GM19099 (cell line): ENCODE measurements around the gene PROX2.

Experiments used
- POLR2A ChIP-seq: IDR thresholded peaks from 3 replicates; pipeline ENCODE4 v1.6.1; 2011; ENCODE audit warnings: low read depth; ENCODE audit not compliant: insufficient read length; ENCODE audit errors: extremely low read depth

PROX2 gene

GRCh38 chr14:74898083-74898482 is 22.1 kb upstream of the PROX2 start:
- TF ChIP-seq POLR2A: no peak

- TF ChIP-seq POLR2A: no peak
Measured at GRCh38 chr14:74897642-74898041, 21.7 kb upstream of the PROX2 start.

DNA sequence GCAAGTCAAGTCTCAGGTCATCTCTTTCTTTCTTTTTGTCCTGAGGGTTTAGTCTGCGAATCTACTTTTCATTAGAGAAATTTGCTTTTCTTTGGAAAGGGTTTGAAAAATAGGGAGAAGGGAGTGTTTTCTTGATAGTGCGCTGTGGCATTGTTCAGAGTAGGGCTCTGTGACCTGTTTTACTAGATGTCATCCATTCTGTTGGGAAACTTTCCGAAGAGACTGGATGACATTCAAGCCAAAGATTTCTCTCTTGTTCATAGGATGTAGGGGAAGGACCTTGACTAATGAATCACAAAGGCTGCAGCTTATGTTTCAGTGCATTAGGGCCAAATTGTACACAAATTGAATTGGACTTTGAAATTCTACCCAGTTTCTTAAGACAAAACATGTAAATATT is 20.5 kb upstream of the PROX2 start:
- no peak for TF ChIP-seq POLR2A

DNA sequence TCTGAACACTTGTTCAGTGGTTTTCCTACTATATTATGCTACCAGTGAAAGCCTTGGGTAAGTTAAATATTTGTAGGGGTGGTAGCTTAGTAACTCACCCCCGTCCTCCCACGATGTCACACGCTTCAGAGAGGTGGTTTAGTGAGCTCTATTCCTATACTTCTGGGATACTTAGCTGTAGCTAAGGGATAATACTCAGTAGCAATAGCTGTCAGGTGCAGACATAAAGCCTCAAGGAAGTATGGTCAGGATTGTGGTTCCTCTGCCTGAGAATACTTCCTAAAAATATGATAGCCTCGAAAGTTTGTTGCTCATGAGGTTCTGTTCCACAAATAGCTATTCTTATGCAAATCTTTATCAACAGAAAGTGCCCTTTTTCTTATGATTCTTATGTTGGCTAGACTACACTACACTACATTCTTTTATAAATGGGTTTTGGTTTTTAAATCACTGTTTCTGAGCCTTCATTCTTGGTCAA is 17.7 kb upstream of the PROX2 start:
- TF ChIP-seq POLR2A: no peak

GRCh38 chr14:74892745-74893144 is 16.8 kb upstream of the PROX2 start:
- no peak for TF ChIP-seq POLR2A

DNA sequence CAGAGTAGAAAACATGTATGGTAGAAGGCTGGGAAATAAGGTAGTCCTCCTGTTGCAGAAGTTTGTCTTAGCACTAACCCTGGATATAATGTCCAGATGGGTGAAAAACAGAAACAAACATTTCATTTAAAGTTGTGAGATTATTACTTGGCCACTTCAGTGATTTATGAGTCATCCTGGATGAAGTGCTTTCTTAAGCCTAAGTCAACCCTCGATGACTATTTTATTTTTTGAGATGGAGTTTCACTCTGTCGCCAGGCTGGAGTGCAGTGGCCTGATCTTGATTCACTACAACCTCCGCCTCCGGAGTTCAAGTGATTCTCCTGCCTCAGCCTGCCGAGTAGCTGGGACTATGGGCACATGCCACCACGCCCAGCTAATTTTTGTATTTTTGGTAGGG is 15.9 kb upstream of the PROX2 start:
- TF ChIP-seq POLR2A: no peak

- no peak for TF ChIP-seq POLR2A
Measured at GRCh38 chr14:74890262-74890661, 14.3 kb upstream of the PROX2 start.

- no peak for TF ChIP-seq POLR2A
Measured at GRCh38 chr14:74888164-74889158, 12.5 kb upstream of the PROX2 start.

DNA sequence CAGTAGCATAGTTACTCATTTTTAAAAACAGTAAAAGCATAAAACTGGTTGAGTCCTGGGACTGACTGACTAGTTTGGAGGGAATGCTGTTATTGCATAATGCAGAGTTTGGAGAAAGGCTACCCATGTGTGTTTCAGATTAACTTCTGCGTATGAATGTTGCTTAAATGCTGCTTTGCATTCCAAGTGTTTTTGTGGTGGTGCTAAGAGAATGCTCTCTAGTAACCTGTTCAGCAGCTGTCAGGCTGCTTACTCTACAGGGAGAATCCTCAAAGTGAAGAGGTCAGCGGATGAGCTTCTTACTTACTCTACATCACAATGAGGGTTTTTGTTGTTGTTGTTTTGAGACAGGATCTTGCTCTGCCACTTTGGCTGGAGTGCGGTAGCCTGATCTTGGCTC is 10.1 kb upstream of the PROX2 start:
- no peak for TF ChIP-seq POLR2A

- no peak for TF ChIP-seq POLR2A
Measured at GRCh38 chr14:74882103-74882920, 6.4 kb upstream of the PROX2 start.

DNA sequence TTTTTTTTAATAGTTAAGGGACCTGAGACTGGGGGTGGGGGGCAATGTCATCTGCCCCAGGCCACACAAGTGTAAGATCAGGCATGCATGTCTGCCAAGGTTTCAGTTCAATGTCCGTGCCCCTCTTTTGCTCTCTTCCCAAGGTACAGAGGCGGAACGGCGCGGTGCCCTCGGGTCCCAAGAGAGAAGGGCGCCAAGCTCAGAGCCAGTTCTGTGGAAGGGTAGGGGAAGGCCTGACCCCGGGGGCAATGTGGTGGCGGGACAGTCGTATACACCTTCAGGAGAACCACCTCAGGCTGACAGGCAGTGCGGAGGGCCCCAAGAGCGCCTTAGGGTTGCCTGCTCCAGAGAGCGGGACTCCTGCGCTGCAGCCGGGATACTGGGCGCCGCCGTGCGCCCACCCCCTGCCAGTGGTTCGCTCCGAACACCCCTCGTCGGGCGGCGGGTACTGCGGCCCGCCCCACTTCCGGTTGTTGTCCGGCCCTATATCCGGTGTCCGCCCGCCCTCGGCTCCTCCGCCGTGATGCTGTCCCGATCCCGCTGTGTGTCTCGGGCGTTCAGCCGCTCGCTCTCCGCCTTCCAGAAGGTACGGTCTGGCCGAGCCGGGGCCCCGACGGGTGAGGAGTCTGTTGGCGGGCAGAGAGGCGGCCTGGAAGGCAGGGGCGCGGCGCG is 5.6 kb upstream of the PROX2 start, which contains the start of gene DLST:
DLST (plus strand) TSS at position 486 of the 672 bp plus-strand sequence; CDS start at position 524, 38 bp downstream.
- peak; percentile 92 for TF ChIP-seq POLR2A

DNA sequence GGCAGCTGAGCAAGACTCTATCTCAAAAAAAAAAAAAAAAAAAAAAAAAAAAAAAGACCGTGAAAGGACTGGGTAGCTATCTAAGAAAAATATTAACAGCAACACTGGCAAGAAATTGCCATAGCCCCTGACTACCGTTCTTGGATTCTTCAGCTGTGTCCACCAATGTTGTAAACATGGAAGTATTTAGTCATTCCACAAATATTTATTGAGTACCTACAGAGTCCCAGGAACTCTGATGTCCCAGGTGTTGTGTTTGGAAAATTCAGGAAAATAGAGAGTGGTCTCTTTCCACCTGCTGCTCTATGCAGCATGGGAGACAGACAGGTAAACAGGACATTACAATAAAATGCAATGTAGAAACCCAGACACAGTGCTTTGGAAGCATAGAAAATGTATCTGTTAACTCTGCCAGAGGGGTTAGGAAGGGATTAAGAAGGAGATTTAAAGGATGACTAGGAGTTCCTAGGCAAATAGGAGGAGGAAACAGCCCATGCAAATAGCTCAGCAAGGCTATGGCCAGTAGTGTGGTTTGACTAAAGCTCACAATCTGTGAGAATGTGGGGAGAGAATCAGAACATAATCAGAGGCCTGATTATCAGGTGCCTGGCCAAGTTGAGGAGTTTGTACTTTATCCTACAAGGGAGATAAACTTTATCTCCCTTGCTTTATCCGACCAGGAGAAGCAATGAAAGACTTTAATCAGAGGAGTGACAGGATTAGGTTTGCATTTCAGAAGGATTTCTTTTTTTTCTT is 3.7 kb upstream of the PROX2 start:
- TF ChIP-seq POLR2A: no peak

DNA sequence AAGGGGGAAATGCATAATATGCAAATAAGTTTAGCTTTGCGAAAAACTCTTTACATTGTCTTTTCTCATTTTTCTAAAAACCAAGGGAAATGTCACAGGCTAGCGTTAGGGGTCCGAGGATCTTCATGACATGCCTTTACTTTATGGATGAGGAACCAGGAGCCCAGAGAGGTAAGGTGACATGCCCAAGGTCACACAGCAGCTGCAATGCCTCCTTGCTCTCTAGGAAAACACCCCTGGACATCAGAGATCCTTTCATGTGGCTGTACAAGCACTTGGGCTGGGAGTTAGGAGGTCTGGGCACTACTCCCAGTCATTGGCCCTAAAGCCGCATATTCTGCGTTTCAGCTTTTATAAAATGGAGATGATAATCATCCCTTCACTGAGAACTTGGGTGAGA is 741 bp downstream of the PROX2 start:
- no peak for TF ChIP-seq POLR2A

DNA sequence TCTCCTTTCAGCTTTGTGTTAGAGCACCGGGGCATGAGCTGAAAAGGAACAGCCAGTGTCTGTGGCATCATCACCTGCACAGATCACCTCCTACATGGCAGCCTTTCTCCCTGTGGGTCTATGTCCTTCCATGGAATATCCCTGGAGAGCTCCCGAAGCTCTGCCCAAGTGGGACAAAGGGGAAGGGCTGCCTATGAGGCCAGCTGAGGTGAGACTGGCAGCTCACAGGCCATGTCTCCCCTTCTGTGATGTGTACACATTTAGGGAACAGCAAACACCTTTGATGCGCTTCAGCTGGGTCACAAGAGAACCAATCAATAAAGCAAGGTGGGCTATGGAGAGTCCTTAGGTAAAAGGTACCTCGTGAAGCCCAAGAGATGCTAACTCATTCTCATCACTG is 4.1 kb downstream of the PROX2 start:
- no peak for TF ChIP-seq POLR2A

GRCh38 chr14:74868739-74869138 is 7.2 kb downstream of the PROX2 start:
- TF ChIP-seq POLR2A: no peak

GRCh38 chr14:74867673-74868072 is 8.3 kb downstream of the PROX2 start:
- no peak for TF ChIP-seq POLR2A
